ENCODE results near the gene ERCC1. TPM values are rescaled to one million over a fixed set of nuclear protein-coding genes. Genes with fewer than 3 reads are reported as not detected.

The ERCC1 gene
- total RNA-seq, 4 donors from 2014 or later, result 39.9 to 69.3 (median 52.5) TPM

DNA sequence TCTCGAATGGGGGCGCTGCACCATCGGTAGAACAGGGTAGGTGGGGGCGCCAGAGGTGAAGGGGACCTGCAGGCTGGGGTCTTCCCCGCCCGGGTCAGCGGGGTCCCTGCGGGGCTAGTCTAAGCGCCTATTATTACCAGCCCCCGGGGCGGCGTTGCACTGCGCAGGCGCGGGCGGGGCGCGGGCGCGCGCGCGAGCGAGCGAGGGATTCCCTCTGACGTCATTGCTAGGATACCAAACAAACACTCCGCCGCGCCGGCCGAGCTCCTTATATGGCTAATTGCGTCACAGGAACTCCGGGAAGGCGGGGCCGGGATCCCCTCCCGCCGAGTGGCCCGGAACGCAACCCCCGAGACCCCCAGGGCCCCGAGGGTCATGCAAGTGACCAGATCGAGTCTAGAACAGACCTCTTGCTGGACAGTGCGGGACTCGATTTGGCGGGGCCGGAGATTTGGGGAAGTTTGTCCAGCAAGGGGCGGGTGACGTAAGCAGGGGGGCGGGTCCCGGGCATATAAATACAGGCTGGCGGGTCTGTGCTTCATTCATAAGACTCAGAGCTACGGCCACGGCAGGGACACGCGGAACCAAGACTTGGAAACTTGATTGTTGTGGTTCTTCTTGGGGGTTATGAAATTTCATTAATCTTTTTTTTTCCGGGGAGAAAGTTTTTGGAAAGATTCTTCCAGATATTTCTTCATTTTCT, 43.9 kb upstream of the ERCC1 start, which contains the start of gene FOSB:
FOSB (plus strand) TSS at position 541 of the 703 bp plus-strand sequence. CDS start 591 bp downstream, outside the sequence.
- H3K9me3 ChIP-seq, result no peaks in the 10 kb centered on the region
- DNase-seq, result peak; percentile 93 to 98 (median 97)
- peak within 1 kb of the TSS; percentile 86 to 96 (median 94) for H3K27ac ChIP-seq
- peaks cover 0 to 22% (median 12%) of the 10 kb centered on the region in 4 donors for H3K4me1 ChIP-seq
- TF ChIP-seq, protein P1, sequence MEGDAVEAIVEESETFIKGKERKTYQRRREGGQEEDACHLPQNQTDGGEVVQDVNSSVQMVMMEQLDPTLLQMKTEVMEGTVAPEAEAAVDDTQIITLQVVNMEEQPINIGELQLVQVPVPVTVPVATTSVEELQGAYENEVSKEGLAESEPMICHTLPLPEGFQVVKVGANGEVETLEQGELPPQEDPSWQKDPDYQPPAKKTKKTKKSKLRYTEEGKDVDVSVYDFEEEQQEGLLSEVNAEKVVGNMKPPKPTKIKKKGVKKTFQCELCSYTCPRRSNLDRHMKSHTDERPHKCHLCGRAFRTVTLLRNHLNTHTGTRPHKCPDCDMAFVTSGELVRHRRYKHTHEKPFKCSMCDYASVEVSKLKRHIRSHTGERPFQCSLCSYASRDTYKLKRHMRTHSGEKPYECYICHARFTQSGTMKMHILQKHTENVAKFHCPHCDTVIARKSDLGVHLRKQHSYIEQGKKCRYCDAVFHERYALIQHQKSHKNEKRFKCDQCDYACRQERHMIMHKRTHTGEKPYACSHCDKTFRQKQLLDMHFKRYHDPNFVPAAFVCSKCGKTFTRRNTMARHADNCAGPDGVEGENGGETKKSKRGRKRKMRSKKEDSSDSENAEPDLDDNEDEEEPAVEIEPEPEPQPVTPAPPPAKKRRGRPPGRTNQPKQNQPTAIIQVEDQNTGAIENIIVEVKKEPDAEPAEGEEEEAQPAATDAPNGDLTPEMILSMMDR (IDR thresholded peaks at IDR 0.05), result no peak
- TF ChIP-seq POLR2A (IDR thresholded peaks at IDR 0.05), result peak; percentile 83 to 94
- no peaks in the 10 kb centered on the region for H3K27me3 ChIP-seq
- no peaks in the 10 kb centered on the region for H3K36me3 ChIP-seq
- peak within 1 kb of the TSS; percentile 36 to 78 (median 64) for H3K4me3 ChIP-seq

DNA sequence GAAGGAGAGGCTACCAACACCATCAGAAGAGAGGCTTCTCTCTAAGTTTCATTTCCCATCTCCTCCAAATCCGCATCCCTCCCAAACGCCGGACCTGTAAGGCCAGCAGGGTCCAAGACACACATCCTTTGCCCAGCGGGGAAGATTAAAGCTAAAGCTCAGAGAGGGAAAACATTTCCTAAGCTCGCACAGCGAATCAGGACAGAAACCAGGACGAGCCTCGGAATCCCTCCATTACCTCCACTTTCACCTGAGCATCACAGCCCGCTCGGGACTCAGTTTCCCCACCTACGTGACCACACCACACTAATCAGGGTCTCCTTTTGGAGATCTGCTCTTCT, 43.4 kb upstream of the ERCC1 start:
- H3K36me3 ChIP-seq, result no peaks in the 10 kb centered on the region
- H3K4me1 ChIP-seq, result peaks cover 0 to 22% (median 12%) of the 10 kb centered on the region in 4 donors
- peak overlapping the region; percentile 86 to 96 (median 94) for H3K27ac ChIP-seq
- no peak for DNase-seq
- TF ChIP-seq, protein P1 (IDR thresholded peaks at IDR 0.05), result no peak
- no peak for TF ChIP-seq POLR2A (IDR thresholded peaks at IDR 0.05)
- peak overlapping the region; percentile 36 to 78 (median 64) for H3K4me3 ChIP-seq
- H3K9me3 ChIP-seq, result no peaks in the 10 kb centered on the region
- H3K27me3 ChIP-seq, result no peaks in the 10 kb centered on the region

DNA sequence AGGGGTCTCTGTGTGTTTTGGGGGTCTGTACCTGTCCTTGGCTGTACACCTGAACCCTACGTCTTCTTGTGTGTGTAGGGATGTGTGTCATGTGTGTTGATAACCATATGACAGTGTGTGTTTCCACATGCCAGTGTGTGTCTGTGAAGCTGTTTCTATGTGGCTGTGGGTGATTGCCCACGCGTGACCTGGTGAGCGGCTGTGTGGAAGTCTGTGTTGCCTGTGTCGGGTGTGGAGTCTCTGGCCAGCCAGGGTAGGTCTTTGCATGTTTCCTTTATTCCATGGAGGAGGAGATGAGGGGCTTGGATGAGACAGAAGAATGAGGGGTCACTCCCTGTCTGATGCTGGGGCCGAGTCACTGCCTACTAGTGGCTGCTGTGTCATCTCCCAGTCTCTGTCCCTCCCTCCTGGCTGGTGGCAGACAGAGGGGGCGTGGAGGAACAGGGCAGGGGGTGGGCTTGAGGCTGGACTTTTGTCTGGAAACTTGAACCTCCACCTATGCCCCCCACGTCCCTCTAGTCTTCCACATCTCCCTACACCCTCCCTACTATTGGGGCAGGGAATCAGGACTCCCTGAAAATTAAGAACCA, 41.2 kb upstream of the ERCC1 start:
- Histone ChIP-seq H3K27ac (no peak overlapping the region), H3K27me3 (no peaks in the 10 kb centered on the region), H3K36me3 (no peaks in the 10 kb centered on the region), H3K4me1 (peaks cover 0 to 15% (median 7%) of the 10 kb centered on the region in 4 donors), H3K4me3 (no peak overlapping the region), H3K9me3 (no peaks in the 10 kb centered on the region)
- TF ChIP-seq, protein P1 (IDR thresholded peaks at IDR 0.05), result no peak
- TF ChIP-seq POLR2A (IDR thresholded peaks at IDR 0.05), result no peak
- no peak for DNase-seq

DNA sequence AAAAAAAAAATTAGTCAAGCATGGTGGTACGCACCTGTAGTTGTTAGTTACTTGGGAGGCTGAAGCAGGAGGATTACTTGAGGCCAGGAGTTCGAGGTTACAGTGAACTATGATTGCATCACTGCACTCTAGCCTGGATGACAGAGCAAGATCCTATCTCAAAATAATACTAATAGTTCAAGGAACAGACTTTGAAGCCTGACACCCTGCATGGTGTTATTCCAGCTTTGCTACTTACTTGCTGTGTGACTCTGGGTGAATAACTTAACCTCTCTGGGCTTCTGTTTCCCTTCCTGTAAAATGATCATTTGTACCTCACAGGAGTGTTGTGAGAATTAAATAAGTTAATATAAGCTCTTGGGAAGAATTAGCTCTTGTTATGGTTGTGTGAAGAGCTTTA, 40.6 kb upstream of the ERCC1 start:
- H3K27me3 ChIP-seq, result no peaks in the 10 kb centered on the region
- DNase-seq, result no peak
- H3K9me3 ChIP-seq, result no peaks in the 10 kb centered on the region
- H3K4me1 ChIP-seq, result peaks cover 0 to 14% (median 6%) of the 10 kb centered on the region in 4 donors
- no peak overlapping the region for H3K27ac ChIP-seq
- TF ChIP-seq, protein P1 (IDR thresholded peaks at IDR 0.05), result no peak
- TF ChIP-seq POLR2A (IDR thresholded peaks at IDR 0.05), result no peak
- H3K36me3 ChIP-seq, result no peaks in the 10 kb centered on the region
- no peak overlapping the region for H3K4me3 ChIP-seq

DNA sequence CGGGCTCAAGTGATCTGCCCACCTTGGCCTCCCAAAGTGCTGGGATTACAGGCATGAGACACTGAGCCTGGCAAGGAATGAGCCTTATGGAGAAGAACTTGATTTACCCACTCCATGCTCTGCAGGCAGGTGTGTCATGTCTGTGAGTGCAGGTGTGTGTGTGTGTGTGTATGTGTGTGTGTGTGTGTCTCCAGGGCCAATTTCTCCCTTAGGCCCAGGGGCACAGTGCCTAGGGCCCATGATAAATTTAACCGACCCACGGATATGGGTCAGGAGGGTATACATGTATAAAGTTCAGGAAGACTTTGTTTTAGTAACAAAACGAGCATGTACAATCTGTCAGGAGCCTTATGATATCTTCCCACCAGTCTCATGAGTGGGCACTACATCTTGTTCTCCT, 39.5 kb upstream of the ERCC1 start:
- TF ChIP-seq POLR2A (IDR thresholded peaks at IDR 0.05), result no peak
- TF ChIP-seq, protein P1 (IDR thresholded peaks at IDR 0.05), result no peak
- no peak for DNase-seq
- H3K4me3 ChIP-seq, result no peak overlapping the region

More for the DNA sequence above, 39.5 kb upstream of the ERCC1 start:
- Histone ChIP-seq H3K27me3 (no peaks in the 10 kb centered on the region), H3K27ac (no peak overlapping the region), H3K36me3 (no peaks in the 10 kb centered on the region), H3K9me3 (no peaks in the 10 kb centered on the region), H3K4me1 (peaks cover 0 to 8% (median 4%) of the 10 kb centered on the region in 4 donors)
